ENCODE results near the gene ANKMY2. TPM values are rescaled to one million over a fixed set of nuclear protein-coding genes. Genes with fewer than 3 reads are reported as not detected.

ANKMY2 gene
- 15.2 TPM for polyA plus RNA-seq (2013, experiment 1 of 2)
- 15.9 TPM for polyA plus RNA-seq (2013, experiment 2 of 2)

DNA sequence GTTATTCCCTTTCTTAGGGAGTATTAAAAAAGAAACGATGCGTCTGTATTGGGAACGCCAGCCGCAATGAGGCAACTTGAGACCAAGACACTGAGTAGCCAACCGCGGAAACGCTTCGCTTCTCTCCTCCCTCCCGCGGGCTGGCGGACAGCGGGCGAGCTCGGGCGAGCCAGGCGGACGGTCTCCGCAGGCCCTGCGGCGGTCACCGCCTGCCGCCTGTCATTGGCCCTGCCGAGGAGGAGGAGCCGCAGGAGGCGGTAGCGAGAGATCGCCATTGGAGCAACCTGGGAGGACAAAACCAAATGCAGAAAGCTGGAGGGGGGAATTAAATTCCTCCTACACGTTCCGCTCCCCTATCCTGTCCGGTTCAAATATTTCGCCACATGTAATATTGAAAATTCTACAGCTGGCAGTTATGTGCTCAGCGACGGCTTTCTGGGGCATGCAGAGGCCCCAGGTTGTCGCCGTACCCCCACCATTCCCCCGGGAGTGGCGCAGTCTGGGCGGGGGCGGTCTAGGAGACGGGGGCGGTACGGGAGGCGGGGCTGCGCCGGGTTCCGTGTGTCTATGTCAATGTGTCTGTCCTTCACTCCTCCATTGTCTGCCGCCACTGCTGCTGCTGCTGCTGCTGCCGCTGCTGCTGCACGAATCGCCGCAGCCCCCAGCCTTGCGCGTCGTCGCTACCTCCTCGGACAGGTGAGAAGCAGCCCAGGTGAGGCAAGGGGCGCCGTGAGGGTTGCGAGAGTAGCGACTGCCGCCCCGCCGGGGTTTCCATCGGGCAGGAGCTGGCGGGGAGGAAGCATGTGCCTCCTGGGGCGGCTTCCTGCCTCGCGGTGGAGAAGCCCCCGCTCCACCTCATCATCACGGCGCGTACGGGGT is at the start of gene ANKMY2, which contains the start of gene BZW2:
TSS of gene ANKMY2 (minus strand) at position 162 of the 879 bp plus-strand sequence. CDS start 181 bp downstream, outside the sequence.
TSS of gene BZW2 (plus strand) at position 589 of the 879 bp plus-strand sequence. CDS start 19,263 bp downstream, outside the sequence.
- peak within 1 kb of the TSS; percentile 84 to 89 for H3K4ac ChIP-seq (ENCODE audit: low read depth in 1 of 2, low read length in 2 of 2)
- H2BK15ac ChIP-seq (ENCODE audit: low read depth, poor library complexity, severe bottlenecking) = peak within 1 kb of the TSS; percentile 26
- peaks cover 4% of the 10 kb centered on the region for H3K4me1 ChIP-seq (ENCODE audit: control insufficient read depth, insufficient read depth, low read depth, low read length)
- H4K8ac ChIP-seq (ENCODE audit: low read length) = peak within 1 kb of the TSS; percentile 90
- H3K36me3 ChIP-seq (ENCODE audit: control insufficient read depth in 1 of 2, insufficient read depth in 2 of 2, low read depth in 1 of 2, low read length in 2 of 2) = peaks cover 0 to 6% of the 10 kb centered on the region in 2 experiments
- H3K14ac ChIP-seq (ENCODE audit: low read length in 2 of 2) = peak within 1 kb of the TSS; percentile 64 to 100
- peak within 1 kb of the TSS; percentile 92 for H4K91ac ChIP-seq (ENCODE audit: low read length)
- no peaks in the 10 kb centered on the region for H3K9me3 ChIP-seq (ENCODE audit: control insufficient read depth, low read length)
- H3K4me2 ChIP-seq (ENCODE audit: low read length, poor library complexity, severe bottlenecking) = peak within 1 kb of the TSS; percentile 81
- H2AK5ac ChIP-seq (ENCODE audit: low read length, severe bottlenecking) = peak within 1 kb of the TSS; percentile 20
- H3K18ac ChIP-seq (ENCODE audit: low read depth in 1 of 2, low read length in 2 of 2) = peak within 1 kb of the TSS; percentile 86 to 95
- peaks cover 4% of the 10 kb centered on the region for H3K79me1 ChIP-seq (replicated peaks; ENCODE audit: low read length, poor library complexity, severe bottlenecking)
- H3K9ac ChIP-seq (ENCODE audit: low read length) = peak within 1 kb of the TSS; percentile 97
- no peaks in the 10 kb centered on the region for H3K27me3 ChIP-seq (ENCODE audit: control insufficient read depth in 1 of 2, insufficient read depth in 1 of 2, low read length in 2 of 2)
- peak within 1 kb of the TSS in 1 of 2 experiments; percentile 100 for H3K23ac ChIP-seq (ENCODE audit: low read length in 2 of 2)
- peak within 1 kb of the TSS; percentile 94 to 100 for H3K4me3 ChIP-seq (ENCODE audit: insufficient read depth in 1 of 2, low read depth in 1 of 2, low read length in 2 of 2)
- H2BK5ac ChIP-seq (ENCODE audit: low read depth, low read length, poor library complexity, severe bottlenecking) = peak within 1 kb of the TSS; percentile 95
- WGBS = 1% methylated on average over 58 of the region's 73 CpGs
- H2BK120ac ChIP-seq (ENCODE audit: low read depth, low read length) = peak within 1 kb of the TSS; percentile 98
- peak within 1 kb of the TSS; percentile 88 for H3K27ac ChIP-seq (ENCODE audit: low read length, poor library complexity, severe bottlenecking)
- peak within 1 kb of the TSS; percentile 92 for H2AFZ ChIP-seq (ENCODE audit: low read depth, low read length)
- peak within 1 kb of the TSS in 1 of 2 experiments; percentile 95 for H2BK12ac ChIP-seq (ENCODE audit: low read length in 2 of 2)
- peak; percentile 97 for DNase-seq

DNA sequence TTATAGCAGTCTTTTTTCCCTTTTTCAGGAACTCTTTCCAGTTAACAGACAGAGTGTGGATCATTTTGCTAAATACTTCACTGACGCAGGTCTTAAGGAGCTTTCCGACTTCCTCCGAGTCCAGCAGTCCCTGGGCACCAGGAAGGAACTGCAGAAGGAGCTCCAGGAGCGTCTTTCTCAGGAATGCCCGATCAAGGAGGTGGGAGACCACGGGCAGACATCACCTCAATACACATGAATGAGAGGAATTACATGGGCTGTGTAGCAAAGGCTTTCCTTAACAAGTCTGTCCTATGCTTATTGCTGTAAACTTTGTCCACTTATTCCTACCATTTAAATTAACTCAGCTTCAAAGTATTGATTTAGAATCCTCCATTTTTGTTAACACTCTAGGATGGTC is 49.3 kb upstream of the ANKMY2 start:
- Histone ChIP-seq H3K79me1 (replicated peaks; ENCODE audit: low read length, poor library complexity, severe bottlenecking) (peaks cover 10% of the 10 kb centered on the region), H4K91ac (ENCODE audit: low read length) (no peak overlapping the region), H2AFZ (ENCODE audit: low read depth, low read length) (no peak overlapping the region), H2BK120ac (ENCODE audit: low read depth, low read length) (no peak overlapping the region), H3K23ac (ENCODE audit: low read length in 2 of 2) (no peak overlapping the region), H2BK5ac (ENCODE audit: low read depth, low read length, poor library complexity, severe bottlenecking) (no peak overlapping the region), H3K36me3 (ENCODE audit: control insufficient read depth in 1 of 2, insufficient read depth in 2 of 2, low read depth in 1 of 2, low read length in 2 of 2) (peaks cover 16 to 95% of the 10 kb centered on the region in 2 experiments), H3K4ac (ENCODE audit: low read depth in 1 of 2, low read length in 2 of 2) (no peak overlapping the region), H3K4me2 (ENCODE audit: low read length, poor library complexity, severe bottlenecking) (no peak overlapping the region), H4K8ac (ENCODE audit: low read length) (no peak overlapping the region), H3K4me1 (ENCODE audit: control insufficient read depth, insufficient read depth, low read depth, low read length) (peaks cover 4% of the 10 kb centered on the region), H2BK12ac (ENCODE audit: low read length in 2 of 2) (no peak overlapping the region), H3K27me3 (ENCODE audit: control insufficient read depth in 1 of 2, insufficient read depth in 1 of 2, low read length in 2 of 2) (no peaks in the 10 kb centered on the region), H3K9me3 (ENCODE audit: control insufficient read depth, low read length) (no peaks in the 10 kb centered on the region), H3K4me3 (ENCODE audit: insufficient read depth in 1 of 2, low read depth in 1 of 2, low read length in 2 of 2) (no peak overlapping the region), H2BK15ac (ENCODE audit: low read depth, poor library complexity, severe bottlenecking) (no peak overlapping the region), H3K27ac (ENCODE audit: low read length, poor library complexity, severe bottlenecking) (no peak overlapping the region), H2AK5ac (ENCODE audit: low read length, severe bottlenecking) (no peak overlapping the region), H3K14ac (ENCODE audit: low read length in 2 of 2) (no peak overlapping the region), H3K9ac (ENCODE audit: low read length) (no peak overlapping the region), H3K18ac (ENCODE audit: low read depth in 1 of 2, low read length in 2 of 2) (no peak overlapping the region)
- 90% methylated on average over 6 of the region's 6 CpGs for WGBS
- DNase-seq = no peak

DNA sequence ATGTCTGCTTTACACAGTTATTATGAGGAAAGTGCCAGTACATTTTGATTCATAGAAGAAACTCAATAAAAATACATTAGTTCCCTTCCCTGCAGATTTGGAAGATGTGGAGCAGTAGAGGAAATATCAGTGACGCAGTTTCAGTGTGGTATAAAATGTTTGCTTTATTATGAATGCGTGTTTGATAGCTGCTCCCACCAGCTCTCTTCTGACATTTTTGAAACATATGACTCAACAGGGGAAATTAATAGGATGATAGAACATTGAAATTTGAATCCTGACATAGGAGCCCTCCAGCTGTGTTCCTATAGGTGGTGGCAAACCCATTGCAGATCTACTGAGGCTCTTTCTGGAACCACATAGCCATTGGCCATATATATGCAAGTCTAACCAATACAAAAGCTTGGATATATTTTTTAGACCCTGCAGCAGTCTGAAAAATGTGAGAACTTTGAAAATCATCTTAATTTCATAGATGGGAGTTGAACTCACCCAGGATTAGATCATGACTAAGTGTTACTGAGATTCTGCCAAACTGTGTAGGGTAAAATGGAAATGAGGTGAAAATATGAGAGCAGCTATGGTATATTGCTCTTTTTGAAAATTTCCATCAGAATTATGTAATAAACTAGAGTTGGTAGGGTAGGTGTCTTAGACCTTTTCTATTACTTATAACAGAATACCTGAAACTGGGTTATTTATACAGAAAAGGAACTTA is 48.2 kb upstream of the ANKMY2 start:
- Histone ChIP-seq H4K91ac (ENCODE audit: low read length) (no peak overlapping the region), H3K27ac (ENCODE audit: low read length, poor library complexity, severe bottlenecking) (no peak overlapping the region), H3K4me2 (ENCODE audit: low read length, poor library complexity, severe bottlenecking) (no peak overlapping the region), H2AK5ac (ENCODE audit: low read length, severe bottlenecking) (no peak overlapping the region), H2BK120ac (ENCODE audit: low read depth, low read length) (no peak overlapping the region), H3K27me3 (ENCODE audit: control insufficient read depth in 1 of 2, insufficient read depth in 1 of 2, low read length in 2 of 2) (no peaks in the 10 kb centered on the region), H3K36me3 (ENCODE audit: control insufficient read depth in 1 of 2, insufficient read depth in 2 of 2, low read depth in 1 of 2, low read length in 2 of 2) (peaks cover 13 to 92% of the 10 kb centered on the region in 2 experiments), H3K23ac (ENCODE audit: low read length in 2 of 2) (no peak overlapping the region), H2BK12ac (ENCODE audit: low read length in 2 of 2) (no peak overlapping the region), H3K9ac (ENCODE audit: low read length) (no peak overlapping the region), H3K18ac (ENCODE audit: low read depth in 1 of 2, low read length in 2 of 2) (no peak overlapping the region), H2BK15ac (ENCODE audit: low read depth, poor library complexity, severe bottlenecking) (no peak overlapping the region), H3K14ac (ENCODE audit: low read length in 2 of 2) (no peak overlapping the region), H3K4me3 (ENCODE audit: insufficient read depth in 1 of 2, low read depth in 1 of 2, low read length in 2 of 2) (no peak overlapping the region), H4K8ac (ENCODE audit: low read length) (no peak overlapping the region), H3K9me3 (ENCODE audit: control insufficient read depth, low read length) (no peaks in the 10 kb centered on the region), H3K4me1 (ENCODE audit: control insufficient read depth, insufficient read depth, low read depth, low read length) (peaks cover 4% of the 10 kb centered on the region), H3K4ac (ENCODE audit: low read depth in 1 of 2, low read length in 2 of 2) (no peak overlapping the region), H2BK5ac (ENCODE audit: low read depth, low read length, poor library complexity, severe bottlenecking) (no peak overlapping the region), H2AFZ (ENCODE audit: low read depth, low read length) (no peak overlapping the region), H3K79me1 (replicated peaks; ENCODE audit: low read length, poor library complexity, severe bottlenecking) (peaks cover 8% of the 10 kb centered on the region)
- WGBS = 100% methylated on average over 1 of the region's 2 CpGs
- no peak for DNase-seq

DNA sequence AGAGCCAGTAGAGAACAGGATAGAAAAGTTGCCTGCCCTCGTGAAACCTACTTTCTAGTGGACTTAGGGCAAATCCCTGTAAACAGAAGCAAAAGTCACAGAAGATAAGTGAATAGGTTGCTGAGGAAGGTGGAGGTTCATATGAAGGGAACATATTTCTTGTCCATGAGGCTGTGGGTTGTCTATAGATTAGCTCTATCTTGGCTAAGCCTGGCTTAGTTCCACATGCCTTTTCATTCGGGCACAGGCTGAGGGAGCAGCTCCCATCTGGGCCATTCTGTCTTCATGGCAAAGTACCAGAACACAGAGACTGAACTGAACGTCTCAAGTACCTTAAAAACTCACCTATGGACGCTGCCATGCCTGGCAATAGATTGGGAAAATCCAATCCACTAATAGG is 45.7 kb upstream of the ANKMY2 start:
- H3K27me3 ChIP-seq (ENCODE audit: control insufficient read depth in 1 of 2, insufficient read depth in 1 of 2, low read length in 2 of 2) = no peaks in the 10 kb centered on the region
- peaks cover 3 to 89% of the 10 kb centered on the region in 2 experiments for H3K36me3 ChIP-seq (ENCODE audit: control insufficient read depth in 1 of 2, insufficient read depth in 2 of 2, low read depth in 1 of 2, low read length in 2 of 2)
- WGBS = 96% methylated on average over 4 of the region's 4 CpGs

More for the DNA sequence above, 45.7 kb upstream of the ANKMY2 start:
- Histone ChIP-seq H3K4me1 (ENCODE audit: control insufficient read depth, insufficient read depth, low read depth, low read length) (no peaks in the 10 kb centered on the region), H2AK5ac (ENCODE audit: low read length, severe bottlenecking) (no peak overlapping the region), H3K79me1 (replicated peaks; ENCODE audit: low read length, poor library complexity, severe bottlenecking) (peaks cover 4% of the 10 kb centered on the region), H2BK120ac (ENCODE audit: low read depth, low read length) (no peak overlapping the region), H4K8ac (ENCODE audit: low read length) (no peak overlapping the region), H3K4ac (ENCODE audit: low read depth in 1 of 2, low read length in 2 of 2) (no peak overlapping the region), H3K9me3 (ENCODE audit: control insufficient read depth, low read length) (no peaks in the 10 kb centered on the region), H3K18ac (ENCODE audit: low read depth in 1 of 2, low read length in 2 of 2) (no peak overlapping the region), H3K4me2 (ENCODE audit: low read length, poor library complexity, severe bottlenecking) (no peak overlapping the region), H2BK15ac (ENCODE audit: low read depth, poor library complexity, severe bottlenecking) (no peak overlapping the region), H3K27ac (ENCODE audit: low read length, poor library complexity, severe bottlenecking) (no peak overlapping the region), H2BK5ac (ENCODE audit: low read depth, low read length, poor library complexity, severe bottlenecking) (no peak overlapping the region), H3K9ac (ENCODE audit: low read length) (no peak overlapping the region), H2BK12ac (ENCODE audit: low read length in 2 of 2) (no peak overlapping the region), H2AFZ (ENCODE audit: low read depth, low read length) (no peak overlapping the region), H3K14ac (ENCODE audit: low read length in 2 of 2) (no peak overlapping the region), H4K91ac (ENCODE audit: low read length) (no peak overlapping the region), H3K4me3 (ENCODE audit: insufficient read depth in 1 of 2, low read depth in 1 of 2, low read length in 2 of 2) (no peak overlapping the region), H3K23ac (ENCODE audit: low read length in 2 of 2) (no peak overlapping the region)
- DNase-seq = no peak
